Vagina (tissue), 2 donors: ENCODE measurements around the gene SLC7A8. TPM values are rescaled to one million over a fixed set of nuclear protein-coding genes. Genes with fewer than 3 reads are reported as not detected.
A peak's percentile ranks its signal among the peaks of the same experiment; 100 is the strongest.

ENCODE experiments used
- DNase-seq, 2 donors: peaks; one replicate each; pipeline ENCODE4 v3.0.0-alpha.2; 2017; ENCODE audit errors: extremely low spot score in 2 of 2
- H3K27ac ChIP-seq: fragments of 200-600 bp; sonication (generic); one replicate; pipeline ENCODE4 v1.5.1; 2019
- H3K27me3 ChIP-seq: fragments of 200-600 bp; sonication (generic); one replicate; pipeline ENCODE4 v1.5.1; 2019
- H3K36me3 ChIP-seq, 2 donors: fragments of 200-600 bp; sonication (generic); one replicate each; pipeline ENCODE4 v1.5.1; 2017 to 2019
- H3K4me1 ChIP-seq: fragments of 200-600 bp; sonication (generic); one replicate; pipeline ENCODE4 v1.5.1; 2019
- H3K4me3 ChIP-seq, 2 donors: fragments of 200-600 bp; sonication (generic); 1 replicate in 1 of 2; 2 replicates in 1 of 2; pipeline ENCODE4 v1.5.1; 2016 to 2019
- H3K9me3 ChIP-seq: fragments of 200-600 bp; sonication (generic); one replicate; pipeline ENCODE4 v1.5.1; 2019
- CTCF ChIP-seq, 3 experiments: fragments of 450-650 bp in 2 of 3; fragments of 200-600 bp in 1 of 3; sonication (generic) in 1 of 3; IDR thresholded peaks; one replicate each; pipeline ENCODE4 v1.5.1; 2017 to 2019; ENCODE audit warnings: antibody characterized with exemption in 3 of 3, mild to moderate bottlenecking in 2 of 3, moderate library complexity in 2 of 3
- POLR2A ChIP-seq, 2 donors: fragments of 450-650 bp; IDR thresholded peaks; one replicate each; pipeline ENCODE4 v1.6.1; 2017; ENCODE audit warnings: antibody characterized with exemption in 2 of 2, mild to moderate bottlenecking in 2 of 2, moderate library complexity in 2 of 2
- intact Hi-C: fragments of 100-400 bp; cut with DNase I; formaldehyde crosslinking; loops from one replicate; pipeline ENCODE4 v1.15.1; 2023
- small RNA-seq: library from RNA; depleted of rRNA; stranded (forward); fragments of <200 nt; gene quantifications from one replicate; pipeline ENCODE3, GENCODE V24; 2016
- total RNA-seq: library from RNA; depleted of rRNA; stranded (reverse); fragments of >200 nt; gene quantifications from one replicate; pipeline ENCODE4 v1.2.3, GENCODE V29; 2016

The SLC7A8 gene
- total RNA-seq, 1 donor from 2014 or later: 68.5 TPM

DNA sequence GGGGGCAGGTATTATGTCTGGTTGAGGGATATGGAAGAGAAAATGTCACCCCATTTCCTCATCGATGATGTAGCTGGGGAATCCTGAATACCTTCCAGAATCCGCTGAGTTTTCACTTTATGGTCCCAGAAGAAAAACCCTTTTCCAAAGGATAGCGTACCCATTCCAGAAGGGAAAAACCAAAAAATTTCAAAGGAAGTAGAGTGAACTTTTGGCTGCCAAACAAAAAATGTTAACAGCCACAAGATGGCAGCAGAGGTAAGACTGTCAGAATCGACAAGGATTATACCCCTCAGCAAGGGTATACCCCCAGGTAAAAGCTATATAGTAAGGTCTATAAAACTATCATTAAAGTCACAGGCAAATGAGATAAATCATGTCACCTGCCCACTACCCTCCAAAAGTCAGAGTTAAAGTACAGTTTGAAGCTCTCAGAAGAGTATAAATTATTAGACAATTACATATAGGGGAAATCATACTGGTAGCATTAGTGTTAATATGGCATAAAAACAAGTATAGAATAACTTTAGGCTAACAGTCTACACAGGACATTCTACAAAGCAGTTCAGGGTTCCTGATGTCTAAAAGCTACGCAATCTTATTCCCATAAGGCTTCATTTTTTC lies 106.6 kb downstream of the SLC7A8 start:
- peaks cover 47% of the 10 kb centered on the region for H3K4me1 ChIP-seq
- H3K36me3 ChIP-seq: peaks cover 3 to 92% of the 10 kb centered on the region in 2 donors
- H3K27ac ChIP-seq: peak overlapping the region; percentile 72

More for the DNA sequence above, 106.6 kb downstream of the SLC7A8 start:
- no peaks in the 10 kb centered on the region for H3K27me3 ChIP-seq
- H3K4me3 ChIP-seq: no peak overlapping the region
- DNase-seq: peak in 1 of 2 donors; percentile 16
- intact Hi-C loops: no loop called here
- no peaks in the 10 kb centered on the region for H3K9me3 ChIP-seq
- TF ChIP-seq CTCF (IDR thresholded peaks at IDR 0.05) (peak in 1 of 3 experiments; percentile 33), POLR2A (IDR thresholded peaks at IDR 0.05) (no peak)

Small RNA genes within 50 kb of the gene (small RNA-seq; reads per million reads assigned to genes)
- gene AL049829.1 (not detected), gene RNU6-1138P (not detected)

Other genes starting within 250 kb of the SLC7A8 start
- gene HAUS4, start 226.6 kb downstream of the SLC7A8 start, total RNA-seq: 65.6 TPM
- gene AJUBA, start 201.1 kb downstream of the SLC7A8 start, total RNA-seq: 21.9 TPM
- 16.0 TPM for gene C14orf93, start 173.5 kb downstream of the SLC7A8 start, total RNA-seq
- 92.8 TPM for gene PSMB5, start 148.8 kb downstream of the SLC7A8 start, total RNA-seq
- gene PSMB11, start 141.4 kb downstream of the SLC7A8 start, total RNA-seq: not detected
- 5.4 TPM for gene CDH24, start 126.1 kb downstream of the SLC7A8 start, total RNA-seq
- gene ACIN1, start 88.5 kb downstream of the SLC7A8 start, total RNA-seq: 121 TPM
- 13.8 TPM for gene C14orf119, start 88.2 kb downstream of the SLC7A8 start, total RNA-seq
- not detected for gene CIROP, start 78.7 kb downstream of the SLC7A8 start, total RNA-seq
- not detected for gene CEBPE, start 64.4 kb downstream of the SLC7A8 start, total RNA-seq
- gene RNF212B, start 54.3 kb upstream of the SLC7A8 start, total RNA-seq: not detected
- 13.5 TPM for gene HOMEZ, start 102.5 kb upstream of the SLC7A8 start, total RNA-seq
- gene PPP1R3E, start 119.2 kb upstream of the SLC7A8 start, total RNA-seq: 8.6 TPM
- 31.7 TPM for gene BCL2L2, start 123.2 kb upstream of the SLC7A8 start, total RNA-seq
- 66.0 TPM for gene PABPN1, start 137.8 kb upstream of the SLC7A8 start, total RNA-seq
- 37.8 TPM for gene SLC22A17, start 169.2 kb upstream of the SLC7A8 start, total RNA-seq
- gene EFS, start 181.5 kb upstream of the SLC7A8 start, total RNA-seq: 32.4 TPM
- not detected for gene IL25, start 189.1 kb upstream of the SLC7A8 start, total RNA-seq
- gene CMTM5, start 193.4 kb upstream of the SLC7A8 start, total RNA-seq: not detected
- not detected for gene MYH6, start 224.6 kb upstream of the SLC7A8 start, total RNA-seq